SK-N-SH (cell line): ENCODE measurements around the gene PDGFRB.

ENCODE experiments used
- CHD2 ChIP-seq: fragments of 150-350 bp; IDR thresholded peaks from 2 replicates; pipeline ENCODE4 v1.6.1; 2018; ENCODE audit warnings: low read length; ENCODE audit not compliant: partially characterized antibody
- CTCF ChIP-seq: fragments of 200-600 bp; sonication (generic); IDR thresholded peaks from 2 replicates; pipeline ENCODE4 v1.6.1; 2017; ENCODE audit warnings: antibody characterized with exemption, mild to moderate bottlenecking, moderate library complexity
- MAX ChIP-seq: IDR thresholded peaks from 2 replicates; pipeline ENCODE4 v1.4.0; 2012; ENCODE audit warnings: low read depth
- PBX3 ChIP-seq: IDR thresholded peaks from 2 replicates; pipeline ENCODE4; 2012
- POLR2AphosphoS5 ChIP-seq: IDR thresholded peaks from 2 replicates; pipeline ENCODE4 v1.6.1; 2012; ENCODE audit warnings: low read depth, low read length
- ZBTB33 ChIP-seq: IDR thresholded peaks from 2 replicates; pipeline ENCODE4 v1.4.0; 2012; ENCODE audit warnings: low read depth, borderline replicate concordance

- TF ChIP-seq CHD2 = no peak
- TF ChIP-seq CTCF = no peak
- no peak for TF ChIP-seq POLR2AphosphoS5
- no peak for TF ChIP-seq PBX3
- no peak for TF ChIP-seq ZBTB33
- TF ChIP-seq MAX = no peak
Measured at GRCh38 chr5:150068472-150068871, 87.2 kb downstream of the PDGFRB start.
